ENCODE measurements around the gene LHFPL3.

LHFPL3 gene

GRCh38 chr7:104908636-104909035 is 580.2 kb downstream of the LHFPL3 start:
- Histone ChIP-seq H3K4me2 (ENCODE audit: low read depth, low read length) (no peak overlapping the region), H3K9me3 (replicated peaks; ENCODE audit: insufficient read depth, low read length) (no peaks in the 10 kb centered on the region), H3K36me3 (replicated peaks; ENCODE audit: insufficient read depth, low read length) (no peaks in the 10 kb centered on the region), H4K20me1 (ENCODE audit: insufficient read depth, low read length) (no peaks in the 10 kb centered on the region), H3K9ac (ENCODE audit: low read length) (no peak overlapping the region), H3K27ac (ENCODE audit: low read length) (no peak overlapping the region), H3K27me3 (replicated peaks; ENCODE audit: insufficient read depth, low read length) (no peaks in the 10 kb centered on the region), H3K4me3 (ENCODE audit: low read length) (no peak overlapping the region), H3K4me1 (ENCODE audit: low read length) (peaks cover 3% of the 10 kb centered on the region; the same call in 1 of the 2 replicates), H3K79me2 (ENCODE audit: low read length) (no peaks in the 10 kb centered on the region), H3K9me2 (replicated peaks; ENCODE audit: insufficient read depth, low read length) (no peaks in the 10 kb centered on the region), H3F3A (ENCODE audit: insufficient read depth, low read length) (no peaks in the 10 kb centered on the region), H2AFZ (ENCODE audit: low read length) (no peak overlapping the region)
- no peak for DNase-seq
- TF ChIP-seq EZH2phosphoT487 (IDR thresholded peaks at IDR 0.05; ENCODE audit: low read length) (no peak), EZH2 (optimal IDR thresholded peaks at IDR 0.05; ENCODE audit: low read depth, low read length) (no peak)

- TF ChIP-seq EZH2phosphoT487 (IDR thresholded peaks at IDR 0.05; ENCODE audit: low read length) = no peak
- no peak for TF ChIP-seq EZH2 (optimal IDR thresholded peaks at IDR 0.05; ENCODE audit: low read depth, low read length)
- TF ChIP-seq CTCF (IDR thresholded peaks at IDR 0.05; ENCODE audit: low read length) = no peak
- no peaks in the 10 kb centered on the region for H4K20me1 ChIP-seq (ENCODE audit: insufficient read depth, low read length)
- no peaks in the 10 kb centered on the region for H3K27me3 ChIP-seq (replicated peaks; ENCODE audit: insufficient read depth, low read length)
- no peaks in the 10 kb centered on the region for H3K79me2 ChIP-seq (ENCODE audit: low read length)
- no peaks in the 10 kb centered on the region for H3F3A ChIP-seq (ENCODE audit: insufficient read depth, low read length)
- H3K9me3 ChIP-seq (replicated peaks; ENCODE audit: insufficient read depth, low read length) = no peaks in the 10 kb centered on the region
- no peak overlapping the region for H3K9ac ChIP-seq (ENCODE audit: low read length)
- no peaks in the 10 kb centered on the region for H3K36me3 ChIP-seq (replicated peaks; ENCODE audit: insufficient read depth, low read length)
- H3K4me2 ChIP-seq (ENCODE audit: low read depth, low read length) = no peak overlapping the region
- no peak for DNase-seq
- peaks cover 3% of the 10 kb centered on the region; the same call in 1 of the 2 replicates for H3K4me1 ChIP-seq (ENCODE audit: low read length)
- H3K4me3 ChIP-seq (ENCODE audit: low read length) = no peak overlapping the region
- no peak overlapping the region for H3K27ac ChIP-seq (ENCODE audit: low read length)
- no peaks in the 10 kb centered on the region for H3K9me2 ChIP-seq (replicated peaks; ENCODE audit: insufficient read depth, low read length)
- H2AFZ ChIP-seq (ENCODE audit: low read length) = no peak overlapping the region
Observed at GRCh38 chr7:104909096-104909495, 580.7 kb downstream of the LHFPL3 start.

- Histone ChIP-seq H3K79me2 (ENCODE audit: low read length) (no peaks in the 10 kb centered on the region), H3K4me1 (ENCODE audit: low read length) (peaks cover 3% of the 10 kb centered on the region; the same call in 1 of the 2 replicates), H3K9ac (ENCODE audit: low read length) (no peak overlapping the region), H4K20me1 (ENCODE audit: insufficient read depth, low read length) (no peaks in the 10 kb centered on the region), H3K4me2 (ENCODE audit: low read depth, low read length) (no peak overlapping the region), H3F3A (ENCODE audit: insufficient read depth, low read length) (no peaks in the 10 kb centered on the region), H3K4me3 (ENCODE audit: low read length) (no peak overlapping the region), H3K9me2 (replicated peaks; ENCODE audit: insufficient read depth, low read length) (no peaks in the 10 kb centered on the region), H3K27ac (ENCODE audit: low read length) (no peak overlapping the region), H3K27me3 (replicated peaks; ENCODE audit: insufficient read depth, low read length) (no peaks in the 10 kb centered on the region), H2AFZ (ENCODE audit: low read length) (no peak overlapping the region), H3K9me3 (replicated peaks; ENCODE audit: insufficient read depth, low read length) (no peaks in the 10 kb centered on the region), H3K36me3 (replicated peaks; ENCODE audit: insufficient read depth, low read length) (no peaks in the 10 kb centered on the region)
- no peak for DNase-seq
- TF ChIP-seq EZH2 (optimal IDR thresholded peaks at IDR 0.05; ENCODE audit: low read depth, low read length) (no peak), CTCF (IDR thresholded peaks at IDR 0.05; ENCODE audit: low read length) (no peak), EZH2phosphoT487 (IDR thresholded peaks at IDR 0.05; ENCODE audit: low read length) (no peak)
Observed at GRCh38 chr7:104914421-104914820, 586.0 kb downstream of the LHFPL3 start.

- H3K4me1 ChIP-seq (ENCODE audit: low read length) = peaks cover 11% of the 10 kb centered on the region
- no peaks in the 10 kb centered on the region for H3F3A ChIP-seq (ENCODE audit: insufficient read depth, low read length)
- no peak overlapping the region for H3K4me3 ChIP-seq (ENCODE audit: low read length)
- H2AFZ ChIP-seq (ENCODE audit: low read length) = no peak overlapping the region
- no peak overlapping the region for H3K4me2 ChIP-seq (ENCODE audit: low read depth, low read length)
- H3K9me2 ChIP-seq (replicated peaks; ENCODE audit: insufficient read depth, low read length) = no peaks in the 10 kb centered on the region
- TF ChIP-seq EZH2phosphoT487 (IDR thresholded peaks at IDR 0.05; ENCODE audit: low read length) (no peak), EZH2 (optimal IDR thresholded peaks at IDR 0.05; ENCODE audit: low read depth, low read length) (no peak), CTCF (IDR thresholded peaks at IDR 0.05; ENCODE audit: low read length) (no peak)
- H4K20me1 ChIP-seq (ENCODE audit: insufficient read depth, low read length) = no peaks in the 10 kb centered on the region
- no peaks in the 10 kb centered on the region for H3K9me3 ChIP-seq (replicated peaks; ENCODE audit: insufficient read depth, low read length)
- H3K27ac ChIP-seq (ENCODE audit: low read length) = no peak overlapping the region
- H3K79me2 ChIP-seq (ENCODE audit: low read length) = no peaks in the 10 kb centered on the region
- H3K36me3 ChIP-seq (replicated peaks; ENCODE audit: insufficient read depth, low read length) = no peaks in the 10 kb centered on the region
- H3K27me3 ChIP-seq (replicated peaks; ENCODE audit: insufficient read depth, low read length) = no peaks in the 10 kb centered on the region
- DNase-seq = no peak
- H3K9ac ChIP-seq (ENCODE audit: low read length) = no peak overlapping the region
Observed at GRCh38 chr7:104921596-104921995, 593.2 kb downstream of the LHFPL3 start.
